Measurements from ENCODE around the gene NID2.

Gene NID2

GRCh38 chr14:52052288-52052943 is 16.4 kb downstream of the NID2 start:
- FAIRE-seq = no peak

- FAIRE-seq = no peak
These were observed 17.0 kb downstream of the NID2 start for GRCh38 chr14:52051871-52052270.

- FAIRE-seq = no peak
These were observed 17.6 kb downstream of the NID2 start for GRCh38 chr14:52051251-52051650.

GRCh38 chr14:52049721-52050588 is 18.9 kb downstream of the NID2 start:
- FAIRE-seq = no peak

- FAIRE-seq = no peak
These were observed 19.6 kb downstream of the NID2 start for GRCh38 chr14:52049271-52049670.

GRCh38 chr14:52048641-52049204 is 20.1 kb downstream of the NID2 start:
- no peak for FAIRE-seq

DNA sequence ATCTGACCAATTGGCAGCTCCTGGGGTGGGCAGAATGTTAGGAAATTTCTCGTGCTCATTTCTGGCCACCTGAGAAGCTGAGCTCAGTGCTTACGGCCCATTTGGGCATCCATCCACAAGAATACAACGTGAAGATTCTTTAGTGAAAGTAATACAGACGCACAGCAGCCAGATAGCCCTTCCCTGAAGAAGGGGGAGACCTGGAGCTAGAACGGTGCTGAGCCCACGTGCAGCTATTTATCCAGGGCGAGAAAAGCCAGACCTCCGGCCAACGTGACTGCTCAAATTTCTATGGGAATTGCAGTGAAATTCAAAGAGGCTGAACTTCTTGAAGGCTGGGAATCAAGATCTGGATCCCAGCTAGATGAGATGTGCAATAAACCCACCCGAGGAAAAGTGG is 20.7 kb downstream of the NID2 start:
- no peak for FAIRE-seq

DNA sequence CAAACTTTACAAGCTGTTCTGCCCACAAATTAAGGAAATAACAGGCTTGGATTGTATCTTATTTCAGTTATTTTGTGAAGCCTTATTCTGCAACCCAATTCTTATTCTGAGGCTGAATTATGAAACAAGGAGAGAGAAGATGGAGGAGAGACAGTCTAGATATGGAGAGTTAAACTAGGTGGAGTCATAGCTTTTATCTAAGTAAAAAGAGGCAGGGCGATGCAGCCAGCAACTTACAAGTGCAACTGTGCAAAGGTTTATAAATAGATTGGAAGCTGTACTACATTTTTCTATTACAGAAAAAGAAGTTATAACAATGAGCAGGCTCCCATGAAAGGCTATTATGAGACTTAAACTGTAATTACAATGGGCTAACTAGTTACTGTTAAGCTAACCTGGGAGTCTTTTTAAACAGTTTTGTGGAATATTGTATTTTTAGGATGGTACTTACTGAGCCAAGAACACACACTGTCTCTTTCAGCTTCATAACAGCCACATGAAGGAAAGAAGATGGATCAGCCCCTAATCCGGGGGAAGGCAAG is 22.4 kb downstream of the NID2 start:
- no peak for FAIRE-seq

DNA sequence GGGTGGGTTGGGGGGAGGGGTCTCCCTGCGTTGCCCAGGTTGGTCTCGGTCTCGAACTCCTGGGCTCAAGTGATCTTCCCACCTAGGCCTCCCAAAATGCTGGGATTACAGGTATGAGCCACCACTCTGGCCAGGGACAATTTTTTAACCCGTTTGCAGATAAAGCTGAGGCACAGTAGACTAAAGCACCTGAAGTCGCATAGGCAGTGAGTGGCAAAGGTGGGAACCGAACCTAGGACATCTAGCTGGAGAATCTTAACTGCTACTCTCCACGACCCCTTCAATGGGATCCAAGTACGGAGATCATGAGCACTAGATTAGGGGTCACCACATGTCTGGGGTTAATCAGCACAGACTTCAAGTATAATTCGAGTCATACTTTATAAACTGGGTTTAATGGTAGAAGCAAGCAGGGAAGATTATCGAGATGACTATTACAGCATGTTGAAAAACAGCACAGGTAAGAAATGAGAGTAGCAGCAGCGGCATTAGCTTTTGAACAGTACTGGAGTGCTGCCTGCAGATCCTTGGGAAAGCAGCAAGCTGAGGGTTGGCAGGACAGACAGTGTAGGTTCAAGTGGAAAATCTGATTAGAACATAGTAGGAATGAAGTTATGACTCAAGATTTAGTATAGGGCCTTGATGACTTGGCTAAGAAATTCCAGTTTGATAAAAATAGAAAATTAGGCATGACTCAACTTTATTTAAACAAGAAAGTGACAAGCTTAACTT is 23.9 kb downstream of the NID2 start:
- no peak for FAIRE-seq

GRCh38 chr14:52043690-52044089 is 25.2 kb downstream of the NID2 start:
- no peak for FAIRE-seq

DNA sequence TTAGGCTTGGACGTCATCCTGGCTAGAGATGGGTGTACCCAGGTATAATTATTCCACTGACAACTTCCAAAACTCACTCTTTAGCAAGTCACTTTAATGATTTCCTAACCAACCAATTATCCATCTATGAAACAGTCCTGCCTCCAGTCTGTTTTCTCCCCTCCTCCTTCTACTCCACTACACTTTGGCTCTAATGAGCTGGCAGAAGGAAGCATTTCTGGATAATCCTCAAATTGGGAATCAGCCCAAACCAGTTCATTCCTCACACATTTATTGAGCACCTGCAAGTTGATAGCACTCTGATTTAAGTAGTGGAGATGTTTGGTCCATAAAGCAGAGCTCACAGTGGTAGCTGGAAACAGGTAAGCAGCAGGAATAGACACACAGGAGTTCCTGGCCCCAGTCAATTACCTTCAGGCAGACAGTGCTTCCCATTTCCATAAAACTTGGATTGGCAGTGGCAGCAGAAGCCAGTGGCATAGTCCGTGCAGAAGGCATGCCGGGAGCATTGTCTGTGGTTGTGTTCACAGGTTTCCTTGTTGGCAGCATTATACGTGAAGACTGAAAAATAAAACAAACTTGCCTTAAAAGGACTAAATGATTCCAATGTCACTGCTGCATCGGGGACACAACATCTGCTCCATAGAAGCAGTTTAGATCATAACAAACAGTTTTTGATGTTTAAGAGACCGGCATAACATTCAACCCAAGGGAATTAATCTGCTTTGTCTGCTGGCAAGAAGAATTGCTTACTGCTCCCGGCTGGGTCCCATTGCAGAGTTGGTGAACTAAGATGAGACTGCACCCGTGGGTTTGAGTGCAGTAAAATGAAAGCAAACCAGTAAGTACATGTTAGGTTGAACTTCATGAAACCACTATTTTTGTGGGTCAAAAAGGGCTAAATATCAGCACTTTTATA is 26.2 kb downstream of the NID2 start:
- no peak for FAIRE-seq

- FAIRE-seq = no peak
These were observed 28.3 kb downstream of the NID2 start for GRCh38 chr14:52040598-52040997.

- no peak for FAIRE-seq
These were observed 29.6 kb downstream of the NID2 start for GRCh38 chr14:52039124-52039815.

- no peak for FAIRE-seq
These were observed 35.7 kb downstream of the NID2 start for GRCh38 chr14:52033101-52033642.

GRCh38 chr14:52032204-52032801 is 36.6 kb downstream of the NID2 start:
- no peak for FAIRE-seq

- no peak for FAIRE-seq
These were observed 37.1 kb downstream of the NID2 start for GRCh38 chr14:52031781-52032180.

GRCh38 chr14:52029881-52030280 is 39.0 kb downstream of the NID2 start:
- FAIRE-seq = no peak

- FAIRE-seq = no peak
These were observed 42.0 kb downstream of the NID2 start for GRCh38 chr14:52026901-52027300.

DNA sequence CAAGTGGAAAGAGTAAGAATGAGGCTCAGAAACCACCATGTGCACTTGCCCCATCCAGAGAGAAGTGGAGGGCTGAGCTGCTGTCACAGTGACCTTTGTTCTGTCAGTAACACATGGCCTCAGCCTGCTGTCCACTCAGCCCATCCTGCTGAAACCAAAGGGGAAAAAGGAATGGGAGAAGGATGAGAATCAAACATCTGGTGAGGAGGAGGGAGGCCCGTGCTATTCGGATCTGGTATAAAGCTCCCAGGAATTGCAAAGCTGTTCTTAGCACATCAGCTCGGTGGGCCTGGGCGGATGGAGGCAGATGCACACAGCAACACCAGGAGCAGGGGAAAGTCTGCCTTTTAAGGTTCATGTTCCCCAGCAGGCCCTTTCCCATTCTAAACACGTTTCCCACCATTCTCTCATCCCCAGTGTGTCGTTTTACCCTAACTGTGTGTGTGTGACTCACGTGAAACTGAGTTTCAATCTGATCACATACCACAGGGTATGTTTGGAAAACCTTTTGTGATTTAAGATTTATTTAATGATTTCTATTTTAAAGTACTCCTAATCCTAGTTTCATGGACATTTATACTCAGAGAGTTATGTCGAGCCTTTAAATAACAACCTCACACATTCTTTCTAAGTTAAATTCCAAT is 42.7 kb downstream of the NID2 start:
- FAIRE-seq = no peak

GRCh38 chr14:52025310-52025709 is 43.5 kb downstream of the NID2 start:
- FAIRE-seq = no peak
